NOMO-1 (cell line): ENCODE data around the gene IVD.

Experiments
- DNase-seq, 2 experiments: peaks; one replicate each; lab custom pipeline; 2025; ENCODE audit not compliant: unreplicated experiment in 2 of 2; lab: John Stamatoyannopoulos, UW

IVD gene

GRCh38 chr15:40412095-40412759, 6.6 kb downstream of the IVD start:
- no peak for DNase-seq

GRCh38 chr15:40413036-40413435, 7.4 kb downstream of the IVD start:
- DNase-seq = no peak

GRCh38 chr15:40414816-40415215, 9.2 kb downstream of the IVD start:
- no peak for DNase-seq

GRCh38 chr15:40415226-40415625, 9.6 kb downstream of the IVD start:
- DNase-seq = no peak

GRCh38 chr15:40416056-40416455, 10.5 kb downstream of the IVD start:
- DNase-seq = no peak

- DNase-seq = no peak
Measured at GRCh38 chr15:40418126-40418525, 12.5 kb downstream of the IVD start.

- no peak for DNase-seq
Measured at GRCh38 chr15:40420071-40420713, 14.6 kb downstream of the IVD start.

GRCh38 chr15:40420793-40421192, 15.2 kb downstream of the IVD start:
- DNase-seq = no peak

GRCh38 chr15:40421246-40422157, 15.9 kb downstream of the IVD start:
- DNase-seq = peak; percentile 65 to 71

- no peak for DNase-seq
Measured at GRCh38 chr15:40424483-40425115, 19.0 kb downstream of the IVD start.

GRCh38 chr15:40425681-40426080, 20.1 kb downstream of the IVD start:
- no peak for DNase-seq

GRCh38 chr15:40427188-40427587, 21.6 kb downstream of the IVD start:
- no peak for DNase-seq

GRCh38 chr15:40428185-40428584, 22.6 kb downstream of the IVD start:
- no peak for DNase-seq

- DNase-seq = no peak
Measured at GRCh38 chr15:40429068-40429710, 23.6 kb downstream of the IVD start.

GRCh38 chr15:40430271-40430805, 24.7 kb downstream of the IVD start:
- DNase-seq = no peak

GRCh38 chr15:40435023-40435709, 29.6 kb downstream of the IVD start:
- DNase-seq = no peak

GRCh38 chr15:40435710-40436089, 30.1 kb downstream of the IVD start:
- DNase-seq = no peak

- no peak for DNase-seq
Measured at GRCh38 chr15:40436116-40436891, 30.7 kb downstream of the IVD start.
